HepG2 (cell line): ENCODE measurements around the gene NEAT1. TPM values are rescaled to one million over a fixed set of nuclear protein-coding genes. Genes with fewer than 3 reads are reported as not detected.

Experiments
- BHLHE40 ChIP-seq: IDR thresholded peaks from 2 replicates; pipeline ENCODE4 v1.6.1; 2011; ENCODE audit warnings: low read length, improper control_type of control experiment
- BRD4 ChIP-seq: sonication (generic); formaldehyde crosslinking; IDR thresholded peaks from 2 replicates; pipeline ENCODE4 v1.4.0; 2020; ENCODE audit warnings: missing genetic modification reagents
- DRAP1 ChIP-seq: IDR thresholded peaks from 2 replicates; pipeline ENCODE4 v1.6.1; 2016; ENCODE audit warnings: missing genetic modification reagents, missing compliant biosample characterization
- HBP1 ChIP-seq: IDR thresholded peaks from 2 replicates; pipeline ENCODE4 v1.6.1; 2016; ENCODE audit warnings: low read depth, control low read depth
- NR3C1 ChIP-seq: sonication (generic); formaldehyde crosslinking; IDR thresholded peaks from 2 replicates; pipeline ENCODE4 v1.4.0; 2020; ENCODE audit warnings: missing genetic modification reagents
- TMF1 ChIP-seq: sonication (generic); formaldehyde crosslinking; IDR thresholded peaks from 2 replicates; pipeline ENCODE4 v1.8.1; 2022; ENCODE audit warnings: low read depth, missing genetic modification reagents
- ZKSCAN8 ChIP-seq: IDR thresholded peaks from 2 replicates; pipeline ENCODE4 v1.6.1; 2016; ENCODE audit warnings: borderline replicate concordance, missing genetic modification reagents, missing compliant biosample characterization
- ZMYM3 ChIP-seq: sonication (generic); formaldehyde crosslinking; IDR thresholded peaks from 2 replicates; pipeline ENCODE4 v1.5.1; 2020; ENCODE audit warnings: mild to moderate bottlenecking, missing genetic modification reagents
- ZNF17 ChIP-seq: sonication (generic); formaldehyde crosslinking; IDR thresholded peaks from 2 replicates; pipeline ENCODE4 v1.5.0; 2020; ENCODE audit warnings: mild to moderate bottlenecking, missing genetic modification reagents
- ZNF275 ChIP-seq: sonication (generic); formaldehyde crosslinking; IDR thresholded peaks from 2 replicates; pipeline ENCODE4 v1.8.0; 2022; ENCODE audit warnings: missing genetic modification reagents, mild to moderate bottlenecking, inconsistent platforms, borderline replicate concordance
- ZNF496 ChIP-seq: sonication (generic); formaldehyde crosslinking; IDR thresholded peaks from 2 replicates; pipeline ENCODE4 v1.8.1; 2023; ENCODE audit warnings: mild to moderate bottlenecking, moderate library complexity, missing genetic modification reagents; ENCODE audit not compliant: insufficient replicate concordance
- ZNF558 ChIP-seq: sonication (generic); formaldehyde crosslinking; IDR thresholded peaks from 2 replicates; pipeline ENCODE4 v1.9.0; 2022; ENCODE audit warnings: mild to moderate bottlenecking, missing genetic modification reagents, borderline replicate concordance
- ZNF572 ChIP-seq: sonication (generic); formaldehyde crosslinking; IDR thresholded peaks from 2 replicates; pipeline ENCODE4 v1.5.1; 2020; ENCODE audit warnings: mild to moderate bottlenecking, missing genetic modification reagents
- ZNF589 ChIP-seq: sonication (generic); formaldehyde crosslinking; conservative IDR thresholded peaks from 2 replicates; pipeline ENCODE4 v1.8.0; 2022; ENCODE audit warnings: mild to moderate bottlenecking, moderate library complexity, missing genetic modification reagents
- ZNF629 ChIP-seq: sonication (generic); formaldehyde crosslinking; conservative IDR thresholded peaks from 2 replicates; pipeline ENCODE4 v1.5.0; 2020; ENCODE audit warnings: missing genetic modification reagents
- polyA plus RNA-seq, 8 experiments: library from polyadenylated mRNA; depleted of rRNA in 3 of 8; stranded (reverse) in 7 of 8; unstranded in 1 of 8; fragments of >200 nt; fragmentation: Illumina TruSeq in 4 of 8; extraction: Trizol in 4 of 8; gene quantifications; 2 replicates each; pipeline versions ENCODE4 v1.2.1 to v1.2.3, GENCODE V29; 2011 to 2016; ENCODE audit warnings: low read depth in 4 of 8, missing spikeins in 1 of 8, mixed read lengths in 1 of 8; ENCODE audit not compliant: insufficient read depth in 1 of 8
- total RNA-seq, 5 experiments: library from RNA; depleted of rRNA; stranded (reverse); fragments of >200 nt; fragmentation: Illumina TruSeq; extraction: Trizol; gene quantifications; 2 replicates each; pipeline ENCODE4 v1.2.3, GENCODE V29; 2016; ENCODE audit warnings: low read depth in 1 of 5
- TF ChIP-seq, protein P1 (sequence below): sonication (generic); formaldehyde crosslinking; IDR thresholded peaks from 2 replicates; pipeline ENCODE4 v1.4.0; 2020; ENCODE audit warnings: missing genetic modification reagents, borderline replicate concordance
- TF ChIP-seq, protein P2 (sequence below): sonication (generic); formaldehyde crosslinking; conservative IDR thresholded peaks from 2 replicates; pipeline ENCODE4 v1.4.0; 2020; ENCODE audit warnings: missing genetic modification reagents
- TF ChIP-seq, protein P3 (sequence below): IDR thresholded peaks from 2 replicates; pipeline ENCODE4 v1.6.1; 2016; ENCODE audit warnings: missing biosample characterization, missing genetic modification reagents, low read depth

NEAT1 gene
- total and polyA plus RNA-seq, 2 of the 13 experiments (the other 11 are each of a cell fraction or from before 2014, with no cell fraction given): 20.5 to 41.2 TPM

DNA sequence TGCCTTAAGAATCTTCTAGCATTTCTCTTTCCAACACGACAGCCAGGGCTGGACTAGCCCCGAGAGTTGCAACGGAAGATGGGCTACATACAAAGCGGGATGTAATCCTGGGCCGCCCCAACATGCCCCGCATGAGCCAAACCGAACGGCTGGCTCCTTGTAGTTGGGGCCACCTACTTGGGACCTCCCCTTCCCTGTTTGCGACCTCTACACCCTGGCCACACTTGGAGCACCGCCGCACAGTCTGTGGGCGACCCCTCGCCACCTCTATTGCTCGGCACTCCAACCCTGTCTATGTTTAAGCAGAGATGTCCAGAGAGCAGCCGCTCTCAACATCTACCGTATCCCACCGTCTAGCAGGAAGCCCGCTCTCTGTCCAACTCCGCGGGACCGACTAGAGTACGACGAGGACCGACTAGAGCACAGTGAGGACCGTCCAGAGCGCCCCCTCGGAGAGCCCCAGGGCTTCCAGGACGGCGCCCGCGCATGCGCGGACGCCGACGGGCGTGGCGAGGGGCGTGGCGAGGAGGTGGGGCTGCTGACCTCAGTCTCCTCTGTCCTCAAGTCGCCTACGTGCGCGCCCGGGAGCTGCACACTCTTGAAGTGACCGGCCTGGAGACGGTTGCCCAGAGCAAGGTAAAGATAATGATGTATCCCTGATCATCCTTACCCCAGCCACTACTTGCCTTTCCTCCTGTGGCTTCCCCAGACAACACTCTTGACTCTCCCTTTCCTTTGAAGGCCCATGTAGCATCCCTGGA, 32.3 kb downstream of the NEAT1 start (continued):
- no peak for TF ChIP-seq ZNF496 (CRISPR knock-in tag)
- no peak for TF ChIP-seq BHLHE40
- TF ChIP-seq HBP1: no peak
- TF ChIP-seq ZKSCAN8 (CRISPR knock-in tag): no peak
- peak; percentile 76; the same call in 1 of the 2 replicates for TF ChIP-seq ZNF572 (CRISPR knock-in tag)
- no peak for TF ChIP-seq NR3C1 (CRISPR knock-in tag)
- TF ChIP-seq ZNF17 (CRISPR knock-in tag): no peak
- TF ChIP-seq ZMYM3 (CRISPR knock-in tag): 0 out of 2 replicates have a peak, but pooled peaks have one; percentile 17
- no peak for TF ChIP-seq ZNF558 (CRISPR knock-in tag)
- TF ChIP-seq, protein P1, sequence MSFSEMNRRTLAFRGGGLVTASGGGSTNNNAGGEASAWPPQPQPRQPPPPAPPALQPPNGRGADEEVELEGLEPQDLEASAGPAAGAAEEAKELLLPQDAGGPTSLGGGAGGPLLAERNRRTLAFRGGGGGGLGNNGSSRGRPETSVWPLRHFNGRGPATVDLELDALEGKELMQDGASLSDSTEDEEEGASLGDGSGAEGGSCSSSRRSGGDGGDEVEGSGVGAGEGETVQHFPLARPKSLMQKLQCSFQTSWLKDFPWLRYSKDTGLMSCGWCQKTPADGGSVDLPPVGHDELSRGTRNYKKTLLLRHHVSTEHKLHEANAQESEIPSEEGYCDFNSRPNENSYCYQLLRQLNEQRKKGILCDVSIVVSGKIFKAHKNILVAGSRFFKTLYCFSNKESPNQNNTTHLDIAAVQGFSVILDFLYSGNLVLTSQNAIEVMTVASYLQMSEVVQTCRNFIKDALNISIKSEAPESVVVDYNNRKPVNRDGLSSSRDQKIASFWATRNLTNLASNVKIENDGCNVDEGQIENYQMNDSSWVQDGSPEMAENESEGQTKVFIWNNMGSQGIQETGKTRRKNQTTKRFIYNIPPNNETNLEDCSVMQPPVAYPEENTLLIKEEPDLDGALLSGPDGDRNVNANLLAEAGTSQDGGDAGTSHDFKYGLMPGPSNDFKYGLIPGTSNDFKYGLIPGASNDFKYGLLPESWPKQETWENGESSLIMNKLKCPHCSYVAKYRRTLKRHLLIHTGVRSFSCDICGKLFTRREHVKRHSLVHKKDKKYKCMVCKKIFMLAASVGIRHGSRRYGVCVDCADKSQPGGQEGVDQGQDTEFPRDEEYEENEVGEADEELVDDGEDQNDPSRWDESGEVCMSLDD: no peak
- TF ChIP-seq, protein P2, sequence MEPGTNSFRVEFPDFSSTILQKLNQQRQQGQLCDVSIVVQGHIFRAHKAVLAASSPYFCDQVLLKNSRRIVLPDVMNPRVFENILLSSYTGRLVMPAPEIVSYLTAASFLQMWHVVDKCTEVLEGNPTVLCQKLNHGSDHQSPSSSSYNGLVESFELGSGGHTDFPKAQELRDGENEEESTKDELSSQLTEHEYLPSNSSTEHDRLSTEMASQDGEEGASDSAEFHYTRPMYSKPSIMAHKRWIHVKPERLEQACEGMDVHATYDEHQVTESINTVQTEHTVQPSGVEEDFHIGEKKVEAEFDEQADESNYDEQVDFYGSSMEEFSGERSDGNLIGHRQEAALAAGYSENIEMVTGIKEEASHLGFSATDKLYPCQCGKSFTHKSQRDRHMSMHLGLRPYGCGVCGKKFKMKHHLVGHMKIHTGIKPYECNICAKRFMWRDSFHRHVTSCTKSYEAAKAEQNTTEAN (CRISPR knock-in tag): no peak
- TF ChIP-seq ZNF275 (CRISPR knock-in tag): no peak
- TF ChIP-seq, protein P3, sequence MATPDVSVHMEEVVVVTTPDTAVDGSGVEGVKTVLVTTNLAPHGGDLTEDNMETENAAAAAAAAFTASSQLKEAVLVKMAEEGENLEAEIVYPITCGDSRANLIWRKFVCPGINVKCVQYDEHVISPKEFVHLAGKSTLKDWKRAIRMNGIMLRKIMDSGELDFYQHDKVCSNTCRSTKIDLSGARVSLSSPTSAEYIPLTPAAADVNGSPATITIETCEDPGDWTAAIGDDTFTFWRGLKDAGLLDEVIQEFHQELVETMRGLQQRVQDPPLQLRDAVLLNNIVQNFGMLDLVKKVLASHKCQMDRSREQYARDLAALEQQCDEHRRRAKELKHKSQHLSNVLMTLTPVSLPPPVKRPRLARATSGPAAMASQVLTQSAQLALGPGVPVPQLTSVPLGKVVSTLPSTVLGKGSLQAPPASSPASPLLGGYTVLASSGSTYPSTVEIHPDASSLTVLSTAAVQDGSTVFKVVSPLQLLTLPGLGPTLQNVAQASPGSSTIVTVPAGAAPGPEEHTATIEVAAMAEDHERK (CRISPR knock-in tag): no peak
- TF ChIP-seq BRD4 (CRISPR knock-in tag): 0 out of 2 replicates have a peak, but pooled peaks have one; percentile 30
- no peak; the same call in 1 of the 2 replicates for TF ChIP-seq ZNF589
- TF ChIP-seq TMF1 (CRISPR knock-in tag): peak; percentile 44; the same call in 1 of the 2 replicates
- TF ChIP-seq DRAP1 (CRISPR knock-in tag): peak; percentile 93
- no peak for TF ChIP-seq ZNF629
